Breast epithelium (tissue), 3 donors: ENCODE measurements around the gene PDK2.

Source experiments
- POLR2AphosphoS5 ChIP-seq, 3 donors: sonication (generic); formaldehyde crosslinking; IDR thresholded peaks; one replicate each; pipeline ENCODE4 v1.6.1; 2017; ENCODE audit warnings: antibody characterized with exemption in 3 of 3
- TF ChIP-seq, protein P1 (sequence below), 3 donors: fragments of 450-650 bp; IDR thresholded peaks; one replicate each; pipeline ENCODE4 v1.5.1; 2016 to 2017; ENCODE audit warnings: antibody characterized with exemption in 3 of 3, mild to moderate bottlenecking in 3 of 3, moderate library complexity in 3 of 3

DNA sequence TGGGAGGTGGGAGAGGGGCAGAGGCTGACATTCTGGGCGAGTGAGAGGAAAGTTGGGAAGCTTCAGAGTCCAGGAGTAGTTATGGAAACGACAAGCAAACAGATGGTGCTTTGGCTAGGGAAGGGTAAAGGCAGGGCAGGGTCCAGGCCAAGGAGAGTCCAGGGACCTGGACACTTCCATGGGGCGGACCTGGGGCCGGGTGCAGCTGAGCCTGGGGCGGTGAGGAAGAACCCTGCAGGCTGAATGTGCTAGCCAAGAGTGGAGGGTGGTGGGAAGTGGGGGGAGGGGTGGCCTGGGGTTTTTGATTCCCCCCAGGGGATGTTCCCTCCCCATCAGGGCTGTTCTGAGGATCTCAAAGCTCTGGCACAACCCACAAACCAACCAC, 52.7 kb downstream of the PDK2 start:
- TF ChIP-seq, protein P1, sequence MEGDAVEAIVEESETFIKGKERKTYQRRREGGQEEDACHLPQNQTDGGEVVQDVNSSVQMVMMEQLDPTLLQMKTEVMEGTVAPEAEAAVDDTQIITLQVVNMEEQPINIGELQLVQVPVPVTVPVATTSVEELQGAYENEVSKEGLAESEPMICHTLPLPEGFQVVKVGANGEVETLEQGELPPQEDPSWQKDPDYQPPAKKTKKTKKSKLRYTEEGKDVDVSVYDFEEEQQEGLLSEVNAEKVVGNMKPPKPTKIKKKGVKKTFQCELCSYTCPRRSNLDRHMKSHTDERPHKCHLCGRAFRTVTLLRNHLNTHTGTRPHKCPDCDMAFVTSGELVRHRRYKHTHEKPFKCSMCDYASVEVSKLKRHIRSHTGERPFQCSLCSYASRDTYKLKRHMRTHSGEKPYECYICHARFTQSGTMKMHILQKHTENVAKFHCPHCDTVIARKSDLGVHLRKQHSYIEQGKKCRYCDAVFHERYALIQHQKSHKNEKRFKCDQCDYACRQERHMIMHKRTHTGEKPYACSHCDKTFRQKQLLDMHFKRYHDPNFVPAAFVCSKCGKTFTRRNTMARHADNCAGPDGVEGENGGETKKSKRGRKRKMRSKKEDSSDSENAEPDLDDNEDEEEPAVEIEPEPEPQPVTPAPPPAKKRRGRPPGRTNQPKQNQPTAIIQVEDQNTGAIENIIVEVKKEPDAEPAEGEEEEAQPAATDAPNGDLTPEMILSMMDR (IDR thresholded peaks at IDR 0.05), result no peak
- no peak for TF ChIP-seq POLR2AphosphoS5 (IDR thresholded peaks at IDR 0.05)
